ENCODE results near the gene ABCD2.
"Not testable (repeated sequence)": the region's sequence is repeated elsewhere in the genome, so short reads cannot be mapped to it uniquely, and the experiment has no call there.

ABCD2 gene

GRCh38 chr12:39538679-39539104 lies 80.9 kb downstream of the ABCD2 start:
- DNase-seq (ENCODE audit: low read depth in 2 of 2), result no peak

GRCh38 chr12:39533951-39534350 lies 85.7 kb downstream of the ABCD2 start:
- no peak for DNase-seq (ENCODE audit: low read depth in 2 of 2)

- no peak for DNase-seq (ENCODE audit: low read depth in 2 of 2)
Observed at GRCh38 chr12:39532448-39532847, 87.2 kb downstream of the ABCD2 start.

GRCh38 chr12:39526974-39527373 lies 92.6 kb downstream of the ABCD2 start:
- DNase-seq (ENCODE audit: low read depth in 2 of 2), result no peak

- DNase-seq (ENCODE audit: low read depth in 2 of 2), result not testable (repeated sequence)
Observed at GRCh38 chr12:39522167-39522566, 97.4 kb downstream of the ABCD2 start.

GRCh38 chr12:39510001-39510400 lies 109.6 kb downstream of the ABCD2 start:
- no peak for DNase-seq (ENCODE audit: low read depth in 2 of 2)

GRCh38 chr12:39505554-39505953 lies 114.0 kb downstream of the ABCD2 start:
- DNase-seq (ENCODE audit: low read depth in 2 of 2), result no peak

GRCh38 chr12:39505023-39505422 lies 114.6 kb downstream of the ABCD2 start:
- DNase-seq (ENCODE audit: low read depth in 2 of 2), result no peak

GRCh38 chr12:39503439-39503838 lies 116.2 kb downstream of the ABCD2 start:
- no peak for DNase-seq (ENCODE audit: low read depth in 2 of 2)

- no peak for DNase-seq (ENCODE audit: low read depth in 2 of 2)
Observed at GRCh38 chr12:39502726-39503125, 116.9 kb downstream of the ABCD2 start.
